Measurements from ENCODE around the gene MTMR6. TPM values are rescaled to one million over a fixed set of nuclear protein-coding genes. Genes with fewer than 3 reads are reported as not detected.

The MTMR6 gene
- total RNA-seq, 2 experiments from 2014 or later = 6.4 to 17.3 TPM

DNA sequence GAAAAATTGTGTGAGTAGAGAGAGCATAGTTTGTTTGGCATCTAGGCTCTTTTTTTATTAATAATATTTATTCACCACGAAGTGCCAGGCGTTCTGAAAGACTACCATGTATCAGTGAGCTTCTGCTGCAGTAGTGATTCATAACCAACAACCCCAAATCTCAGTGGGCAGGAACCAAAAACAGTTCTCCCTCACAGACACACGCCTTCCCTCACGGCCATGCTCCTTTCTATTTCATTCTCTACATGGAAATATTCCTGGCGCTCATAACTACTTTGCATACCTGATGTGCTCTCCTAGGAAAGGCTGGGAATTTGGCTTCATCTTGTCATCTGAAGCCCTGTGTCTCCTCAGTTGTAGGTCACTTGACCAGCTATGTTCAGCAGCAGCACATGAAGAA, 88.6 kb downstream of the MTMR6 start:
- Histone ChIP-seq H3K36me3 (ENCODE audit: insufficient read depth, low read length) (no peaks in the 10 kb centered on the region), H3K4me2 (ENCODE audit: low read length) (no peak overlapping the region), H3K4me1 (ENCODE audit: insufficient read depth, low read length, poor library complexity, severe bottlenecking) (peaks cover 5% of the 10 kb centered on the region), H3K9me2 (ENCODE audit: insufficient read depth, low read length) (no peaks in the 10 kb centered on the region), H3K4me3 (ENCODE audit: low read depth, low read length, poor library complexity, severe bottlenecking) (no peak overlapping the region), H3K79me2 (ENCODE audit: insufficient read depth, low read depth, low read length) (no peaks in the 10 kb centered on the region), H3K27ac (ENCODE audit: low read depth, low read length, poor library complexity, severe bottlenecking) (no peak overlapping the region), H2AFZ (ENCODE audit: low read length) (no peak overlapping the region), H4K20me1 (ENCODE audit: insufficient read depth, low read length) (no peaks in the 10 kb centered on the region), H3K9me3 (ENCODE audit: low read length) (no peaks in the 10 kb centered on the region)
- BruUV-seq (replicated peaks) = no TSS peak
- no peak for TF ChIP-seq EZH2phosphoT487 (IDR thresholded peaks at IDR 0.05; ENCODE audit: borderline replicate concordance, low read depth, low read length)
- TF ChIP-seq, protein P1, sequence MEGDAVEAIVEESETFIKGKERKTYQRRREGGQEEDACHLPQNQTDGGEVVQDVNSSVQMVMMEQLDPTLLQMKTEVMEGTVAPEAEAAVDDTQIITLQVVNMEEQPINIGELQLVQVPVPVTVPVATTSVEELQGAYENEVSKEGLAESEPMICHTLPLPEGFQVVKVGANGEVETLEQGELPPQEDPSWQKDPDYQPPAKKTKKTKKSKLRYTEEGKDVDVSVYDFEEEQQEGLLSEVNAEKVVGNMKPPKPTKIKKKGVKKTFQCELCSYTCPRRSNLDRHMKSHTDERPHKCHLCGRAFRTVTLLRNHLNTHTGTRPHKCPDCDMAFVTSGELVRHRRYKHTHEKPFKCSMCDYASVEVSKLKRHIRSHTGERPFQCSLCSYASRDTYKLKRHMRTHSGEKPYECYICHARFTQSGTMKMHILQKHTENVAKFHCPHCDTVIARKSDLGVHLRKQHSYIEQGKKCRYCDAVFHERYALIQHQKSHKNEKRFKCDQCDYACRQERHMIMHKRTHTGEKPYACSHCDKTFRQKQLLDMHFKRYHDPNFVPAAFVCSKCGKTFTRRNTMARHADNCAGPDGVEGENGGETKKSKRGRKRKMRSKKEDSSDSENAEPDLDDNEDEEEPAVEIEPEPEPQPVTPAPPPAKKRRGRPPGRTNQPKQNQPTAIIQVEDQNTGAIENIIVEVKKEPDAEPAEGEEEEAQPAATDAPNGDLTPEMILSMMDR (conservative IDR thresholded peaks at IDR 0.05; ENCODE audit: low read length) = no peak
- ChIA-PET CTCF (ENCODE audit: unreplicated experiment) (no interaction called here), POLR2A (no interaction called here)
- no peak for DNase-seq (ENCODE audit: low spot score)
- intact Hi-C loops (cut with micrococcal nuclease; ENCODE audit: unreplicated experiment) = no loop called here

DNA sequence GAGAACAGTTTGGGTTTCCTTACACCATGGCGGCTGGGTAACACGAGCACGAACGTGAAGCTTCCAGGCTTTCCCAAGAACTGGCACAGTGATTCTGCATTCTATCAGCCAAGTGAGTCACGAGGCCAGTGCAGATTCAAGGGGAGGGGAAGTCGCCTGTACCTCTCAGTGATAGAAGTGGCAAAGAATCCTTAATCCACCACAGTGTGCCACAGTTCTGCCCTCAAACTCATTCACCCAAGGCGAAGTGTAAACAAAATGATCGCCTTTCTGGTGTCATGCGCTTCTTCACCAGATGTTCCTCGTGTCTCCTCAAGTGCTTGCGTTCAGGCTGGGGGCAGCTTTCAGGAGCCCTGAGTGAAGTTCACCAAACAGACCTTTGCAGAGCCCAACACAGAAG, 90.3 kb downstream of the MTMR6 start:
- Histone ChIP-seq H4K20me1 (ENCODE audit: insufficient read depth, low read length) (no peaks in the 10 kb centered on the region), H3K4me1 (ENCODE audit: insufficient read depth, low read length, poor library complexity, severe bottlenecking) (no peaks in the 10 kb centered on the region), H2AFZ (ENCODE audit: low read length) (no peak overlapping the region), H3K27ac (ENCODE audit: low read depth, low read length, poor library complexity, severe bottlenecking) (no peak overlapping the region), H3K79me2 (ENCODE audit: insufficient read depth, low read depth, low read length) (no peaks in the 10 kb centered on the region), H3K36me3 (ENCODE audit: insufficient read depth, low read length) (no peaks in the 10 kb centered on the region), H3K4me2 (ENCODE audit: low read length) (no peak overlapping the region), H3K9me2 (ENCODE audit: insufficient read depth, low read length) (no peaks in the 10 kb centered on the region), H3K4me3 (ENCODE audit: low read depth, low read length, poor library complexity, severe bottlenecking) (no peak overlapping the region), H3K9me3 (ENCODE audit: low read length) (no peaks in the 10 kb centered on the region)
- BruUV-seq (replicated peaks) = no TSS peak
- TF ChIP-seq EZH2phosphoT487 (IDR thresholded peaks at IDR 0.05; ENCODE audit: borderline replicate concordance, low read depth, low read length) = no peak
- TF ChIP-seq, protein P1 (conservative IDR thresholded peaks at IDR 0.05; ENCODE audit: low read length) = no peak
- CTCF ChIA-PET (ENCODE audit: unreplicated experiment) = no interaction called here
- DNase-seq (ENCODE audit: low spot score) = no peak
- POLR2A ChIA-PET = no interaction called here
- intact Hi-C loops (cut with micrococcal nuclease; ENCODE audit: unreplicated experiment) = no loop called here

Other genes starting within 250 kb of the MTMR6 start
- 0.13 TPM in 1 of 2 replicates, not detected in the other for gene PABPC3, start 191.4 kb downstream of the MTMR6 start, total RNA-seq (2014; rRNA removed; shearing (Covaris generic))
- gene PABPC3, start 191.4 kb downstream of the MTMR6 start, total RNA-seq (2022) = 0.39 and 0.49 TPM in 2 replicates
- not detected in 2 replicates for gene AMER2, start 115.2 kb downstream of the MTMR6 start, total RNA-seq (2014; rRNA removed; shearing (Covaris generic))
- gene AMER2, start 115.2 kb downstream of the MTMR6 start, total RNA-seq (2022) = not detected in 2 replicates
- 58.4 and 82.7 TPM in 2 replicates for gene NUP58, start 14.1 kb upstream of the MTMR6 start, total RNA-seq (2014; rRNA removed; shearing (Covaris generic))
- gene NUP58, start 14.1 kb upstream of the MTMR6 start, total RNA-seq (2022) = 114 and 127 TPM in 2 replicates
- 0.05 TPM in 1 of 2 replicates, not detected in the other for gene ATP8A2, start 84.5 kb upstream of the MTMR6 start, total RNA-seq (2014; rRNA removed; shearing (Covaris generic))
- 0.15 TPM in 1 of 2 replicates, not detected in the other for gene ATP8A2, start 84.5 kb upstream of the MTMR6 start, total RNA-seq (2022)